Natural killer cell (primary cell): ENCODE data around the gene CCDC88C. TPM values are rescaled to one million over a fixed set of nuclear protein-coding genes. Genes with fewer than 3 reads are reported as not detected.

Source experiments
- ATAC-seq, 3 donors: fragments of 150-1000 bp in 2 of 3; fragments of 200-7000 bp in 1 of 3; cut with Tn5 transposase; 1 replicate in 1 of 3; 2 replicates in 2 of 3; pipeline ENCODE4 v1.10.0; 2021; ENCODE audit warnings: mild to moderate bottlenecking in 2 of 3, moderate library complexity in 2 of 3
- DNase-seq, 2 donors: peaks; one replicate each; pipeline versions ENCODE4 v3.0.0 to v3.0.0-alpha.2; 2013 to 2021; ENCODE audit warnings: mixed read lengths in 1 of 2
- H3K27ac ChIP-seq: one replicate; pipeline ENCODE4 v1.5.1; 2013; ENCODE audit warnings: mild to moderate bottlenecking, low read length
- H3K27me3 ChIP-seq: one replicate; pipeline ENCODE4 v1.6.1; 2013; ENCODE audit warnings: low read length; ENCODE audit not compliant: control insufficient read depth, insufficient read depth
- H3K36me3 ChIP-seq: one replicate; pipeline ENCODE4 v1.6.1; 2013; ENCODE audit warnings: low read length; ENCODE audit not compliant: control insufficient read depth, insufficient read depth
- H3K4me1 ChIP-seq: one replicate; pipeline ENCODE4 v1.6.1; 2013; ENCODE audit warnings: low read length; ENCODE audit not compliant: control insufficient read depth, insufficient read depth
- H3K4me3 ChIP-seq: one replicate; pipeline ENCODE4 v1.5.1; 2013; ENCODE audit warnings: low read length
- H3K9me3 ChIP-seq: one replicate; pipeline ENCODE4 v1.6.1; 2013; ENCODE audit warnings: low read length; ENCODE audit not compliant: control insufficient read depth, insufficient read depth
- H3K27ac Mint-ChIP-seq, 2 donors: one replicate each; pipeline ENCODE4 v1.8.0; 2022; ENCODE audit warnings: mild to moderate bottlenecking in 2 of 2, mixed read lengths in 2 of 2, moderate library complexity in 1 of 2
- H3K27me3 Mint-ChIP-seq, 2 donors: one replicate each; pipeline ENCODE4 v1.8.0; 2022; ENCODE audit warnings: low read depth in 2 of 2, mixed read lengths in 2 of 2
- H3K36me3 Mint-ChIP-seq: one replicate; pipeline ENCODE4 v1.8.0; 2022; ENCODE audit warnings: mixed read lengths
- H3K4me1 Mint-ChIP-seq, 2 donors: one replicate each; pipeline ENCODE4 v1.8.0; 2022; ENCODE audit warnings: mixed read lengths in 2 of 2
- H3K4me3 Mint-ChIP-seq: one replicate; pipeline ENCODE4 v1.8.0; 2022; ENCODE audit warnings: mild to moderate bottlenecking, moderate library complexity, mixed read lengths
- H3K9me3 Mint-ChIP-seq, 2 donors: one replicate each; pipeline ENCODE4 v1.8.0; 2022; ENCODE audit warnings: mixed read lengths in 2 of 2
- CTCF ChIP-seq: fragments of 200-600 bp; IDR thresholded peaks from one replicate; pipeline ENCODE4 v1.8.0; 2022; ENCODE audit warnings: antibody characterized with exemption
- WGBS: methylation state at CpG from one replicate; pipeline ENCODE4 v1.1.7; 2013; ENCODE audit warnings: missing lambda C conversion rate; ENCODE audit not compliant: insufficient coverage; 5-methylcytosine and 5-hydroxymethylcytosine counted together
- intact Hi-C: fragments of 100-400 bp; cut with micrococcal nuclease; formaldehyde crosslinking; loops from one replicate; pipeline ENCODE4 v1.14.2; 2022
- total RNA-seq, 4 donors: library from RNA; stranded (reverse); fragments of 120-200 nt in 1 of 4; gene quantifications; one replicate each; pipeline versions ENCODE4 v1.2.3 to v1.2.4, GENCODE V29; 2013 to 2022

Gene CCDC88C
- total RNA-seq, 3 donors from 2014 or later (not counting 1 experiment from before 2014, with no cell fraction given), result 432 to 516 (median 438) TPM

DNA sequence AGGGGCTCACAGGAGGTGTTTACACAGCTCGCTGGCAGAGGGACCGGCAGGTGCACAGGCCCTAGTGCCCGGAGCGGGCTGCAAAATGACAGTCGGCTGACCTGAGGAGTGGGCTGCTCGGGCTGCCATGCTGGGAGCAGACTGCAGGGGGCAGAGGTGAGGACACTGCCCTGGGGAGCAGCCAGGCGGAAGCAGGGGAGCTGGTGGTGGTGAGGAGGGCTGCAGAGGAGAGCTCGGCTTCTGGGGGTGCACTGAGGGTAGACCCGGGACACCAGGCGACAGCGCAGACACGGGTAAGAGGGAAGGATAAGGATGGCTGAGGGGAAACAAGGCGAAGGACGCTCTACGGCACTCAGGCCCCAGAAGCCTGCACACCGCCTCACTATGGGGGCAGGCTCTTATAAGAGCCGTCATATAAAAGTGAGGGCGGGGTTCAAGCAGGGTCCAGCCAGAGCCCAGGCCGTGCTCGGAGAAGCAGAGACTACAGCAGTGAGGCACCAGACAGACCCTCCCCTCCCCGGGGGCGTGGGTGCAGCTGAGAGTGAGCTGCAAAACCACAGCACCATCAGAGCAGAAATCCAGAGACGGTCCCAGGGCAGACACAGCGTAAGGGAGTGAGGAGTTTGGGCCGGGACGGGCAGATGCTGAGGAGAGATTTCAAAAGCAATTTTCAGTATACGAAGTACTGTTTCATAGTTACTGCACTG lies 62.5 kb downstream of the CCDC88C start:
- intact Hi-C loops, result loop anchor here (1.0 kb wide), 1 partner anchor 10 kb away; no protein-coding TSS in a partner anchor
- no peak overlapping the region for H3K4me3 ChIP-seq

GRCh38 chr14:91354221-91354916 lies 63.3 kb downstream of the CCDC88C start:
- Histone ChIP-seq H3K36me3 (peaks cover 46% of the 10 kb centered on the region), H3K27me3 (no peaks in the 10 kb centered on the region), H3K4me1 (peaks cover 98% of the 10 kb centered on the region), H3K9me3 (no peaks in the 10 kb centered on the region), H3K4me3 (no peak overlapping the region), H3K27ac (peak overlapping the region; percentile 59)
- WGBS, result 68% methylated on average over 14 of the region's 14 CpGs
- DNase-seq (peak in 1 of 2 donors; percentile 45), ATAC-seq (peak in 2 of 3 donors; percentile 5 to 12)
- peaks cover 78 to 79% of the 10 kb centered on the region in 2 donors for H3K4me1 Mint-ChIP-seq
- peak overlapping the region; percentile 96 to 97 for H3K27ac Mint-ChIP-seq
- no peaks in the 10 kb centered on the region for H3K9me3 Mint-ChIP-seq
- intact Hi-C loops, result no loop called here
- H3K4me3 Mint-ChIP-seq, result peak overlapping the region; percentile 87
- H3K27me3 Mint-ChIP-seq, result no peaks in the 10 kb centered on the region
- no peak for TF ChIP-seq CTCF
- no peaks in the 10 kb centered on the region for H3K36me3 Mint-ChIP-seq

More for the DNA sequence above, 62.5 kb downstream of the CCDC88C start:
- Mint-ChIP-seq H3K27me3 (no peaks in the 10 kb centered on the region), H3K27ac (peak overlapping the region; percentile 96 to 97), H3K36me3 (no peaks in the 10 kb centered on the region), H3K4me1 (peaks cover 77 to 83% of the 10 kb centered on the region in 2 donors), H3K9me3 (no peaks in the 10 kb centered on the region), H3K4me3 (peak overlapping the region; percentile 87)
- peak overlapping the region; percentile 59 for H3K27ac ChIP-seq
- peaks cover 96% of the 10 kb centered on the region for H3K4me1 ChIP-seq
- WGBS, result 45% methylated on average over 27 of the region's 27 CpGs
- ATAC-seq (peak; percentile 5 to 22 (median 11)), DNase-seq (peak in 1 of 2 donors; percentile 68)
- TF ChIP-seq CTCF, result no peak
- no peaks in the 10 kb centered on the region for H3K27me3 ChIP-seq
- no peaks in the 10 kb centered on the region for H3K9me3 ChIP-seq
- peaks cover 49% of the 10 kb centered on the region for H3K36me3 ChIP-seq

- Histone ChIP-seq H3K27ac (peak overlapping the region; percentile 86), H3K4me3 (no peak overlapping the region), H3K4me1 (peaks cover 99% of the 10 kb centered on the region), H3K36me3 (peaks cover 34% of the 10 kb centered on the region), H3K9me3 (no peaks in the 10 kb centered on the region), H3K27me3 (no peaks in the 10 kb centered on the region)
- no peaks in the 10 kb centered on the region for H3K9me3 Mint-ChIP-seq
- no peak for DNase-seq
- no peaks in the 10 kb centered on the region for H3K27me3 Mint-ChIP-seq
- peak overlapping the region; percentile 87 for H3K4me3 Mint-ChIP-seq
- peak overlapping the region; percentile 96 to 97 for H3K27ac Mint-ChIP-seq
- intact Hi-C loops, result no loop called here
- no peak for ATAC-seq
- no peaks in the 10 kb centered on the region for H3K36me3 Mint-ChIP-seq
- TF ChIP-seq CTCF, result no peak
- 88% methylated on average over 17 of the region's 17 CpGs for WGBS
- H3K4me1 Mint-ChIP-seq, result peaks cover 88 to 89% of the 10 kb centered on the region in 2 donors
Observed at GRCh38 chr14:91352728-91353692, 64.6 kb downstream of the CCDC88C start.
